SK-N-SH (cell line): ENCODE results near the gene SPTBN2.

Source experiments
- CTCF ChIP-seq: fragments of 200-600 bp; sonication (generic); IDR thresholded peaks from 2 replicates; pipeline ENCODE4 v1.6.1; 2017; ENCODE audit warnings: antibody characterized with exemption, mild to moderate bottlenecking, moderate library complexity
- FOXM1 ChIP-seq: IDR thresholded peaks from 2 replicates; pipeline ENCODE4 v1.4.0; 2012; ENCODE audit warnings: low read depth, mild to moderate bottlenecking
- SMC3 ChIP-seq: IDR thresholded peaks from 2 replicates; pipeline ENCODE4 v1.6.1; 2012; ENCODE audit warnings: low read depth, low read length, improper control_type of control experiment

GRCh38 chr11:66720223-66720898 lies 8.7 kb downstream of the SPTBN2 start:
- TF ChIP-seq CTCF (no peak), FOXM1 (no peak), SMC3 (no peak)
